ENCODE results near the gene NEUROD1. TPM values are rescaled to one million over a fixed set of nuclear protein-coding genes. Genes with fewer than 3 reads are reported as not detected.

The NEUROD1 gene
- total RNA-seq, 2 donors from 2014 or later = not detected

GRCh38 chr2:181698223-181698622 lies 17.9 kb upstream of the NEUROD1 start:
- Histone ChIP-seq H3K27ac (no peak overlapping the region), H3K4me1 (ENCODE audit: control insufficient read depth in 1 of 2, low read depth in 2 of 2) (no peaks in the 10 kb centered on the region), H3K4me3 (no peak overlapping the region), H3K9me3 (no peaks in the 10 kb centered on the region), H3K36me3 (no peaks in the 10 kb centered on the region), H3K27me3 (replicated peaks; ENCODE audit: insufficient read depth) (no peaks in the 10 kb centered on the region)
- DNase-seq (ENCODE audit: low spot score) (no peak), ATAC-seq (ENCODE audit: insufficient number of reproducible peaks, low FRiP score, low read depth) (no peak)
- TF ChIP-seq CTCF (IDR thresholded peaks at IDR 0.05) = no peak

GRCh38 chr2:181697571-181697970 lies 17.3 kb upstream of the NEUROD1 start:
- no peaks in the 10 kb centered on the region for H3K4me1 ChIP-seq (ENCODE audit: control insufficient read depth in 1 of 2, low read depth in 2 of 2)
- H3K9me3 ChIP-seq = no peaks in the 10 kb centered on the region
- TF ChIP-seq CTCF (IDR thresholded peaks at IDR 0.05) = no peak
- DNase-seq (ENCODE audit: low spot score) (no peak), ATAC-seq (ENCODE audit: insufficient number of reproducible peaks, low FRiP score, low read depth) (no peak)
- no peaks in the 10 kb centered on the region for H3K27me3 ChIP-seq (replicated peaks; ENCODE audit: insufficient read depth)
- no peaks in the 10 kb centered on the region for H3K36me3 ChIP-seq
- H3K4me3 ChIP-seq = no peak overlapping the region
- no peak overlapping the region for H3K27ac ChIP-seq

- H3K4me1 ChIP-seq (ENCODE audit: control insufficient read depth in 1 of 2, low read depth in 2 of 2) = no peaks in the 10 kb centered on the region
- no peak overlapping the region for H3K4me3 ChIP-seq
- no peak for TF ChIP-seq CTCF (IDR thresholded peaks at IDR 0.05)
- no peak for DNase-seq (ENCODE audit: low spot score)
- no peak overlapping the region for H3K27ac ChIP-seq
- no peak for ATAC-seq (ENCODE audit: insufficient number of reproducible peaks, low FRiP score, low read depth)
- no peaks in the 10 kb centered on the region for H3K27me3 ChIP-seq (replicated peaks; ENCODE audit: insufficient read depth)
- H3K9me3 ChIP-seq = no peaks in the 10 kb centered on the region
- no peaks in the 10 kb centered on the region for H3K36me3 ChIP-seq
Measured at GRCh38 chr2:181697126-181697525, 16.8 kb upstream of the NEUROD1 start.

GRCh38 chr2:181694271-181694670 lies 14.0 kb upstream of the NEUROD1 start:
- Histone ChIP-seq H3K9me3 (no peaks in the 10 kb centered on the region), H3K36me3 (no peaks in the 10 kb centered on the region), H3K4me1 (ENCODE audit: control insufficient read depth in 1 of 2, low read depth in 2 of 2) (no peaks in the 10 kb centered on the region), H3K27me3 (replicated peaks; ENCODE audit: insufficient read depth) (no peaks in the 10 kb centered on the region), H3K4me3 (no peak overlapping the region), H3K27ac (no peak overlapping the region)
- DNase-seq (ENCODE audit: low spot score) = no peak
- ATAC-seq (ENCODE audit: insufficient number of reproducible peaks, low FRiP score, low read depth) = no peak
- TF ChIP-seq CTCF (IDR thresholded peaks at IDR 0.05) = no peak

GRCh38 chr2:181690860-181691259 lies 10.5 kb upstream of the NEUROD1 start:
- Histone ChIP-seq H3K27me3 (replicated peaks; ENCODE audit: insufficient read depth) (no peaks in the 10 kb centered on the region), H3K9me3 (no peaks in the 10 kb centered on the region), H3K4me3 (no peak overlapping the region), H3K4me1 (ENCODE audit: control insufficient read depth in 1 of 2, low read depth in 2 of 2) (no peaks in the 10 kb centered on the region), H3K27ac (no peak overlapping the region), H3K36me3 (no peaks in the 10 kb centered on the region)
- no peak for DNase-seq (ENCODE audit: low spot score)
- ATAC-seq (ENCODE audit: insufficient number of reproducible peaks, low FRiP score, low read depth) = no peak
- TF ChIP-seq CTCF (IDR thresholded peaks at IDR 0.05) = no peak
